Lung (tissue), 12 donors: ENCODE results near the gene MBP. TPM values are rescaled to one million over a fixed set of nuclear protein-coding genes. Genes with fewer than 3 reads are reported as not detected.

Source experiments
- ATAC-seq: fragments of 200-7000 bp; cut with Tn5 transposase; one replicate; pipeline ENCODE4 v1.9.1; 2020; ENCODE audit warnings: moderate number of reproducible peaks; ENCODE audit not compliant: insufficient read depth, low FRiP score
- DNase-seq, 3 donors: peaks; one replicate each; pipeline ENCODE4 v3.0.0-alpha.2; 2013 to 2017
- H3K27ac ChIP-seq, 2 donors: one replicate each; pipeline ENCODE4 v1.5.1; 2013; ENCODE audit warnings: mild to moderate bottlenecking in 2 of 2, moderate library complexity in 2 of 2, control low read depth in 1 of 2, inconsistent platforms in 1 of 2, low read depth in 1 of 2, low read length in 1 of 2
- H3K27me3 ChIP-seq, 3 donors: one replicate each; pipeline ENCODE4 v1.5.1; 2013; ENCODE audit warnings: low read length in 2 of 3; ENCODE audit not compliant: control insufficient read depth in 3 of 3, insufficient read depth in 3 of 3
- H3K36me3 ChIP-seq, 4 donors: one replicate each; pipeline ENCODE4 v1.5.1; 2013; ENCODE audit warnings: low read length in 4 of 4, mild to moderate bottlenecking in 1 of 4, moderate library complexity in 1 of 4; ENCODE audit not compliant: control insufficient read depth in 4 of 4, insufficient read depth in 4 of 4
- H3K4me1 ChIP-seq, 5 donors: one replicate each; pipeline ENCODE4 v1.5.1; 2013; ENCODE audit warnings: low read length in 5 of 5, mild to moderate bottlenecking in 2 of 5, moderate library complexity in 1 of 5; ENCODE audit not compliant: control insufficient read depth in 5 of 5, insufficient read depth in 5 of 5
- H3K4me3 ChIP-seq: one replicate; pipeline ENCODE4 v1.5.1; 2013; ENCODE audit warnings: mild to moderate bottlenecking, control low read depth, moderate library complexity
- H3K9ac ChIP-seq, 2 donors: one replicate each; pipeline ENCODE4 v1.5.1; 2013; ENCODE audit warnings: low read length in 2 of 2, control low read depth in 1 of 2; ENCODE audit not compliant: insufficient read depth in 1 of 2
- H3K9me3 ChIP-seq, 4 donors: one replicate each; pipeline ENCODE4 v1.5.1; 2013; ENCODE audit warnings: low read length in 3 of 4, mild to moderate bottlenecking in 1 of 4, moderate library complexity in 1 of 4; ENCODE audit not compliant: control insufficient read depth in 4 of 4, insufficient read depth in 3 of 4
- CTCF ChIP-seq: IDR thresholded peaks from 2 replicates; pipeline ENCODE4 v1.5.1; 2012; ENCODE audit warnings: mild to moderate bottlenecking; ENCODE audit errors: control extremely low read depth, extremely low read depth
- WGBS, 2 donors: extraction: QIAGEN DNeasy Blood & Tissue Kit; methylation state at CpG; one replicate each; pipeline ENCODE4 v1.1.7; 2013; 5-methylcytosine and 5-hydroxymethylcytosine counted together
- polyA plus RNA-seq, 2 donors: library from polyadenylated mRNA; stranded (reverse); fragments of 200-250 nt; gene quantifications; one replicate each; pipeline ENCODE4 v1.2.1, GENCODE V29; 2013
- total RNA-seq, 2 donors: library from RNA; depleted of rRNA in 1 of 2; stranded (reverse); fragments of >200 nt in 1 of 2; gene quantifications; one replicate each; pipeline ENCODE4 v1.2.1, GENCODE V29; 2014 to 2021
- donor health status: control.
- donor health status: control.
- donor health status: Bipolar disorder and iron deficiency.
- donor health status: healthy.
- donor health status: DM: yes; HTN: yes; CAD: no.

The MBP gene
- total and polyA plus RNA-seq, 4 donors, result 15.6 to 64.1 (median 30.9) TPM

GRCh38 chr18:76958692-76959341 lies 173.8 kb downstream of the MBP start:
- DNase-seq, result peak; percentile 34 to 73 (median 55)

GRCh38 chr18:76957384-76958355 lies 174.9 kb downstream of the MBP start:
- Histone ChIP-seq H3K27me3 (no peaks in the 10 kb centered on the region), H3K9me3 (no peaks in the 10 kb centered on the region), H3K4me3 (no peak overlapping the region), H3K27ac (no peak overlapping the region), H3K36me3 (peaks cover 0 to 22% (median 19%) of the 10 kb centered on the region in 4 donors), H3K9ac (no peak overlapping the region), H3K4me1 (peaks cover 3 to 19% (median 8%) of the 10 kb centered on the region in 5 donors)
- DNase-seq, result no peak
- ATAC-seq, result no peak
- TF ChIP-seq CTCF, result no peak
- WGBS, 2 donors, result 80 to 84% methylated on average over 18 of the region's 18 CpGs

More at GRCh38 chr18:76958692-76959341, 173.8 kb downstream of the MBP start:
- H3K27ac ChIP-seq, result peak overlapping the region in 1 of 2 donors; percentile 12
- peaks cover 0 to 22% (median 19%) of the 10 kb centered on the region in 4 donors for H3K36me3 ChIP-seq
- no peak overlapping the region for H3K9ac ChIP-seq
- H3K4me3 ChIP-seq, result no peak overlapping the region
- no peaks in the 10 kb centered on the region for H3K9me3 ChIP-seq
- 55 to 72% methylated on average over 16 of the region's 16 CpGs for WGBS, 2 donors
- H3K4me1 ChIP-seq, result peaks cover 0 to 8% (median 3%) of the 10 kb centered on the region in 5 donors
- TF ChIP-seq CTCF, result no peak
- peak; percentile 16 for ATAC-seq
- no peaks in the 10 kb centered on the region for H3K27me3 ChIP-seq

GRCh38 chr18:76956648-76957047 lies 175.9 kb downstream of the MBP start:
- WGBS, 2 donors, result 95% methylated on average over 10 to 11 of the region's 11 CpGs
- peaks cover 0 to 25% (median 20%) of the 10 kb centered on the region in 4 donors for H3K36me3 ChIP-seq
- DNase-seq, result no peak
- no peak for ATAC-seq
- H3K4me3 ChIP-seq, result no peak overlapping the region
- H3K4me1 ChIP-seq, result peaks cover 3 to 19% (median 10%) of the 10 kb centered on the region in 5 donors
- H3K27me3 ChIP-seq, result no peaks in the 10 kb centered on the region
- no peak overlapping the region for H3K9ac ChIP-seq
- no peak for TF ChIP-seq CTCF
- no peak overlapping the region for H3K27ac ChIP-seq
- no peaks in the 10 kb centered on the region for H3K9me3 ChIP-seq
